ENCODE measurements around the gene NADK2.

DNA sequence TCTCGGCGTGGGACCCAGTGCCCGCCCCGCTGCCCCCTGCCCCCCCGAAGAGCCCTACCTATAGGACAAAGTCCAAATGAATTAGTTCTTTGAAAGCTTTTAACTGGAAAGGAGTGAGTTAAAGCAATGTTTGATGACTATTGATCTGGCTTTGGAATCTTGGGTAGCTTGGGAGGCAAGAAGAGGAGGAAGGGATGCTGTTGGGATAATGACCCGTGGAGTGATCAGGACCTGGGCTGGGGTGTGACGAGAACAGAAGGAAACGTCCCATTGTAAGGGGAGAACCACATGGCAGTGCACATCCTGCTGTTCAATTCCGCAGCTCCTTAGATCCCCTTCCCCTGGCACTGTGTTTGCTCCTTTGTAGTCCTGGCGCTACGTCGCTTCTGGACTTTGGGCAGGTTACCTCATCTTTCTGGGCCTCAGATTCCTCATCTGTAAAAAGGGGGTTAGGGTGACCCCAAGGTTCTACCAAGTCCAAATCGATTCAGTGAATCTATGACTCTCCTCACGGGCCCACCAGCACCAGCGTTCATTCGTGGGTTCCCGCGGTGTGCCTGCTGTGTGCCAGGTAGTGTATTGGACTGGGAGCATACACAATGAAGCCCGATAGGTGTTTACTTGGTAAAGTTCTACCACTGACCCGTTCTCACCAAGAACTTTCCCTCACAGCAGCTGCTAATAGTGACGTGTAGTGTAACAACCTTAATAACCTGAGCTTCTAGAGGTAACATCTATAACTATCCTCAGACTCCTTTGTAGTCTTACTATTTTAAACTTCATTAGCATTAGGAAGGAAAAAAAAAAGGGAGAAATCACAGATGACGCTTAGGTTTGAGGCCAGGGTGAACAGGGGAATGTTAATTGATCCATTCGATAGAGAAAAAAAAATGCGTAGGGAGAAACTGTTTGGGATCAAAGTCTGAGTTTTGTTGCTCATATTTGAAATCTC lies 1.1 kb upstream of the NADK2 start:
- TF ChIP-seq, protein P1, sequence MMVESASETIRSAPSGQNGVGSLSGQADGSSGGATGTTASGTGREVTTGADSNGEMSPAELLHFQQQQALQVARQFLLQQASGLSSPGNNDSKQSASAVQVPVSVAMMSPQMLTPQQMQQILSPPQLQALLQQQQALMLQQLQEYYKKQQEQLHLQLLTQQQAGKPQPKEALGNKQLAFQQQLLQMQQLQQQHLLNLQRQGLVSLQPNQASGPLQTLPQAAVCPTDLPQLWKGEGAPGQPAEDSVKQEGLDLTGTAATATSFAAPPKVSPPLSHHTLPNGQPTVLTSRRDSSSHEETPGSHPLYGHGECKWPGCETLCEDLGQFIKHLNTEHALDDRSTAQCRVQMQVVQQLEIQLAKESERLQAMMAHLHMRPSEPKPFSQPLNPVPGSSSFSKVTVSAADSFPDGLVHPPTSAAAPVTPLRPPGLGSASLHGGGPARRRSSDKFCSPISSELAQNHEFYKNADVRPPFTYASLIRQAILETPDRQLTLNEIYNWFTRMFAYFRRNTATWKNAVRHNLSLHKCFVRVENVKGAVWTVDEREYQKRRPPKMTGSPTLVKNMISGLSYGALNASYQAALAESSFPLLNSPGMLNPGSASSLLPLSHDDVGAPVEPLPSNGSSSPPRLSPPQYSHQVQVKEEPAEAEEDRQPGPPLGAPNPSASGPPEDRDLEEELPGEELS (CRISPR knock-in tag; IDR thresholded peaks at IDR 0.05; ENCODE audit: borderline replicate concordance), result no peak
- TF ChIP-seq, protein P2, sequence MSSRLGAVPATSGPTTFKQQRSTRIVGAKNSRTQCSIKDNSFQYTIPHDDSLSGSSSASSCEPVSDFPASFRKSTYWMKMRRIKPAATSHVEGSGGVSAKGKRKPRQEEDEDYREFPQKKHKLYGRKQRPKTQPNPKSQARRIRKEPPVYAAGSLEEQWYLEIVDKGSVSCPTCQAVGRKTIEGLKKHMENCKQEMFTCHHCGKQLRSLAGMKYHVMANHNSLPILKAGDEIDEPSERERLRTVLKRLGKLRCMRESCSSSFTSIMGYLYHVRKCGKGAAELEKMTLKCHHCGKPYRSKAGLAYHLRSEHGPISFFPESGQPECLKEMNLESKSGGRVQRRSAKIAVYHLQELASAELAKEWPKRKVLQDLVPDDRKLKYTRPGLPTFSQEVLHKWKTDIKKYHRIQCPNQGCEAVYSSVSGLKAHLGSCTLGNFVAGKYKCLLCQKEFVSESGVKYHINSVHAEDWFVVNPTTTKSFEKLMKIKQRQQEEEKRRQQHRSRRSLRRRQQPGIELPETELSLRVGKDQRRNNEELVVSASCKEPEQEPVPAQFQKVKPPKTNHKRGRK (tag; IDR thresholded peaks at IDR 0.05), result no peak
- no peak for TF ChIP-seq ZNF436 (CRISPR knock-in tag; IDR thresholded peaks at IDR 0.05)
- no peak for TF ChIP-seq POLR2AphosphoS5 (IDR thresholded peaks at IDR 0.05; ENCODE audit: control insufficient read depth, insufficient read depth, low read depth, low read length)
- TF ChIP-seq, protein P3, sequence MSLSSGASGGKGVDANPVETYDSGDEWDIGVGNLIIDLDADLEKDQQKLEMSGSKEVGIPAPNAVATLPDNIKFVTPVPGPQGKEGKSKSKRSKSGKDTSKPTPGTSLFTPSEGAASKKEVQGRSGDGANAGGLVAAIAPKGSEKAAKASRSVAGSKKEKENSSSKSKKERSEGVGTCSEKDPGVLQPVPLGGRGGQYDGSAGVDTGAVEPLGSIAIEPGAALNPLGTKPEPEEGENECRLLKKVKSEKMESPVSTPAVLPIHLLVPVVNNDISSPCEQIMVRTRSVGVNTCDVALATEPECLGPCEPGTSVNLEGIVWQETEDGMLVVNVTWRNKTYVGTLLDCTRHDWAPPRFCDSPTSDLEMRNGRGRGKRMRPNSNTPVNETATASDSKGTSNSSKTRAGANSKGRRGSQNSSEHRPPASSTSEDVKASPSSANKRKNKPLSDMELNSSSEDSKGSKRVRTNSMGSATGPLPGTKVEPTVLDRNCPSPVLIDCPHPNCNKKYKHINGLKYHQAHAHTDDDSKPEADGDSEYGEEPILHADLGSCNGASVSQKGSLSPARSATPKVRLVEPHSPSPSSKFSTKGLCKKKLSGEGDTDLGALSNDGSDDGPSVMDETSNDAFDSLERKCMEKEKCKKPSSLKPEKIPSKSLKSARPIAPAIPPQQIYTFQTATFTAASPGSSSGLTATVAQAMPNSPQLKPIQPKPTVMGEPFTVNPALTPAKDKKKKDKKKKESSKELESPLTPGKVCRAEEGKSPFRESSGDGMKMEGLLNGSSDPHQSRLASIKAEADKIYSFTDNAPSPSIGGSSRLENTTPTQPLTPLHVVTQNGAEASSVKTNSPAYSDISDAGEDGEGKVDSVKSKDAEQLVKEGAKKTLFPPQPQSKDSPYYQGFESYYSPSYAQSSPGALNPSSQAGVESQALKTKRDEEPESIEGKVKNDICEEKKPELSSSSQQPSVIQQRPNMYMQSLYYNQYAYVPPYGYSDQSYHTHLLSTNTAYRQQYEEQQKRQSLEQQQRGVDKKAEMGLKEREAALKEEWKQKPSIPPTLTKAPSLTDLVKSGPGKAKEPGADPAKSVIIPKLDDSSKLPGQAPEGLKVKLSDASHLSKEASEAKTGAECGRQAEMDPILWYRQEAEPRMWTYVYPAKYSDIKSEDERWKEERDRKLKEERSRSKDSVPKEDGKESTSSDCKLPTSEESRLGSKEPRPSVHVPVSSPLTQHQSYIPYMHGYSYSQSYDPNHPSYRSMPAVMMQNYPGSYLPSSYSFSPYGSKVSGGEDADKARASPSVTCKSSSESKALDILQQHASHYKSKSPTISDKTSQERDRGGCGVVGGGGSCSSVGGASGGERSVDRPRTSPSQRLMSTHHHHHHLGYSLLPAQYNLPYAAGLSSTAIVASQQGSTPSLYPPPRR (CRISPR knock-in tag; IDR thresholded peaks at IDR 0.05; ENCODE audit: borderline replicate concordance), result no peak

Measured in K562 (cell line).